ENCODE results near the gene TMEM74B.

DNA sequence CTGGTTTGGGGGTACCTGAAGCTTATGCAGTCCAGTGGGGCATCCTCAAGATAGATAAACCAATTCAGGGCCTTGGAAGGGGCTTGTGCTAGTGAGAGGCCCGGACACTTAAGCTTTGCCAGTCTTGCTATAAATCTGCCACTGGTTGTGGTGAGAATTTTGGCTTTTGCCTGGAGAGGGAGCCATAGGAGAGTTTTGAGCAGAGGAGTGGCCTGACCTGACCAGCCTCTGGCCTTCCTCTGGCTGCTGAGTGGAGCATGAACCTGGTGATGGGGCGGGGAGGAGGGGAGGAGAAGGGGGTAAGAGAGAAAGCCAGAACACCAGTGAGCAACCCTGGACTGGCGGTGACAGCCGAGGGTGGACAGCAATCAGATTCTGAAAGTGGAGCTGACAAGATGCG, 7.1 kb downstream of the TMEM74B start:
- no peak for TF ChIP-seq POLR2A (IDR thresholded peaks at IDR 0.05)
- TF ChIP-seq, protein P1, sequence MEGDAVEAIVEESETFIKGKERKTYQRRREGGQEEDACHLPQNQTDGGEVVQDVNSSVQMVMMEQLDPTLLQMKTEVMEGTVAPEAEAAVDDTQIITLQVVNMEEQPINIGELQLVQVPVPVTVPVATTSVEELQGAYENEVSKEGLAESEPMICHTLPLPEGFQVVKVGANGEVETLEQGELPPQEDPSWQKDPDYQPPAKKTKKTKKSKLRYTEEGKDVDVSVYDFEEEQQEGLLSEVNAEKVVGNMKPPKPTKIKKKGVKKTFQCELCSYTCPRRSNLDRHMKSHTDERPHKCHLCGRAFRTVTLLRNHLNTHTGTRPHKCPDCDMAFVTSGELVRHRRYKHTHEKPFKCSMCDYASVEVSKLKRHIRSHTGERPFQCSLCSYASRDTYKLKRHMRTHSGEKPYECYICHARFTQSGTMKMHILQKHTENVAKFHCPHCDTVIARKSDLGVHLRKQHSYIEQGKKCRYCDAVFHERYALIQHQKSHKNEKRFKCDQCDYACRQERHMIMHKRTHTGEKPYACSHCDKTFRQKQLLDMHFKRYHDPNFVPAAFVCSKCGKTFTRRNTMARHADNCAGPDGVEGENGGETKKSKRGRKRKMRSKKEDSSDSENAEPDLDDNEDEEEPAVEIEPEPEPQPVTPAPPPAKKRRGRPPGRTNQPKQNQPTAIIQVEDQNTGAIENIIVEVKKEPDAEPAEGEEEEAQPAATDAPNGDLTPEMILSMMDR (IDR thresholded peaks at IDR 0.05) = peak in 1 of 6 experiments; percentile 15
